ENCODE measurements around the gene SKA3. TPM values are rescaled to one million over a fixed set of nuclear protein-coding genes. Genes with fewer than 3 reads are reported as not detected.

The SKA3 gene
- total RNA-seq, 1 experiment from 2014 or later = 61.8 TPM

GRCh38 chr13:21219036-21219381, 42.7 kb upstream of the SKA3 start:
- H3K4me2 ChIP-seq (ENCODE audit: insufficient read depth, insufficient read length, low read length) = no peak overlapping the region
- TF ChIP-seq, protein P1, sequence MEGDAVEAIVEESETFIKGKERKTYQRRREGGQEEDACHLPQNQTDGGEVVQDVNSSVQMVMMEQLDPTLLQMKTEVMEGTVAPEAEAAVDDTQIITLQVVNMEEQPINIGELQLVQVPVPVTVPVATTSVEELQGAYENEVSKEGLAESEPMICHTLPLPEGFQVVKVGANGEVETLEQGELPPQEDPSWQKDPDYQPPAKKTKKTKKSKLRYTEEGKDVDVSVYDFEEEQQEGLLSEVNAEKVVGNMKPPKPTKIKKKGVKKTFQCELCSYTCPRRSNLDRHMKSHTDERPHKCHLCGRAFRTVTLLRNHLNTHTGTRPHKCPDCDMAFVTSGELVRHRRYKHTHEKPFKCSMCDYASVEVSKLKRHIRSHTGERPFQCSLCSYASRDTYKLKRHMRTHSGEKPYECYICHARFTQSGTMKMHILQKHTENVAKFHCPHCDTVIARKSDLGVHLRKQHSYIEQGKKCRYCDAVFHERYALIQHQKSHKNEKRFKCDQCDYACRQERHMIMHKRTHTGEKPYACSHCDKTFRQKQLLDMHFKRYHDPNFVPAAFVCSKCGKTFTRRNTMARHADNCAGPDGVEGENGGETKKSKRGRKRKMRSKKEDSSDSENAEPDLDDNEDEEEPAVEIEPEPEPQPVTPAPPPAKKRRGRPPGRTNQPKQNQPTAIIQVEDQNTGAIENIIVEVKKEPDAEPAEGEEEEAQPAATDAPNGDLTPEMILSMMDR (conservative IDR thresholded peaks at IDR 0.05) = no peak
- peaks cover 12 to 17% of the 10 kb centered on the region in 2 experiments for H3K9me3 Mint-ChIP-seq
- no peak overlapping the region for H4K8ac ChIP-seq (replicated peaks; ENCODE audit: insufficient read length, low read depth, low read length)
- no peak overlapping the region for H3K27ac ChIP-seq (ENCODE audit: insufficient read length, low read depth, low read length)
- peaks cover 0 to 12% (median 3%) of the 10 kb centered on the region in 3 experiments; a peak in 4 of 7 replicates for H3K36me3 Mint-ChIP-seq (ENCODE audit: insufficient read depth in 1 of 3, low read depth in 3 of 3)
- no peak overlapping the region for H4K91ac ChIP-seq (ENCODE audit: insufficient read length, low read depth, low read length)
- H3K4me1 ChIP-seq (ENCODE audit: insufficient read depth, low read length) = no peaks in the 10 kb centered on the region
- H3K18ac ChIP-seq (ENCODE audit: insufficient read length, low read depth, low read length) = no peak overlapping the region
- no peaks in the 10 kb centered on the region for H4K20me1 ChIP-seq (ENCODE audit: control insufficient read depth, insufficient read depth, insufficient read length)
- no peaks in the 10 kb centered on the region for H3K79me2 ChIP-seq (ENCODE audit: insufficient read depth, low read length)
- no peaks in the 10 kb centered on the region for H3K23me2 ChIP-seq (ENCODE audit: insufficient read length, low read depth, low read length, poor library complexity, severe bottlenecking)
- WGBS (ENCODE audit: extremely low coverage, insufficient read length, low lambda C conversion rate) = no CpG with 5 or more reads among the region's 3 CpGs
- no peak overlapping the region for H3K27ac Mint-ChIP-seq
- no peak overlapping the region for H3T11ph ChIP-seq (ENCODE audit: low read length)
- no peaks in the 10 kb centered on the region for H3K27me3 ChIP-seq (ENCODE audit: insufficient read depth, low read length)
- H3K56ac ChIP-seq (ENCODE audit: insufficient read length, low read depth, low read length) = no peak overlapping the region
- H3K4ac ChIP-seq (ENCODE audit: low read depth, low read length) = no peak overlapping the region
- H2BK20ac ChIP-seq (ENCODE audit: low read depth, low read length, poor library complexity, severe bottlenecking) = no peak overlapping the region
- no peaks in the 10 kb centered on the region for H3K9me3 ChIP-seq (ENCODE audit: control insufficient read depth, low read depth, low read length)
- no peak overlapping the region for H2BK12ac ChIP-seq (ENCODE audit: insufficient read length, low read depth, low read length)
- H3K27me3 Mint-ChIP-seq (ENCODE audit: low read depth) = no peaks in the 10 kb centered on the region; the same call in 1 of the 2 replicates
- H2BK5ac ChIP-seq (ENCODE audit: insufficient read length, low read length) = no peak overlapping the region
- no peak overlapping the region for H3K4me3 Mint-ChIP-seq
- no peak overlapping the region for H4K5ac ChIP-seq (ENCODE audit: insufficient read length, low read depth, low read length)
- no peak overlapping the region for H2BK120ac ChIP-seq (ENCODE audit: low read depth, low read length, poor library complexity, severe bottlenecking)
- no peak overlapping the region for H3K9ac ChIP-seq (ENCODE audit: extremely low read depth, insufficient read length, low read length)
- H2AFZ ChIP-seq (ENCODE audit: low read length) = no peak overlapping the region
- H2AK5ac ChIP-seq (ENCODE audit: insufficient read length, low read length) = no peak overlapping the region
- H3K4me1 Mint-ChIP-seq = no peaks in the 10 kb centered on the region
- no peaks in the 10 kb centered on the region for H3K79me1 ChIP-seq (ENCODE audit: insufficient read depth, low read depth, low read length, poor library complexity, severe bottlenecking)
- H3K23ac ChIP-seq (ENCODE audit: insufficient read length, low read depth, low read length) = no peak overlapping the region
- DNase-seq = no peak
- H3K14ac ChIP-seq (ENCODE audit: insufficient read depth, low read length) = no peak overlapping the region
- no peak overlapping the region for H2BK15ac ChIP-seq (ENCODE audit: low read depth, low read length)
